ENCODE data around the gene GP1BB. TPM values are rescaled to one million over a fixed set of nuclear protein-coding genes. Genes with fewer than 3 reads are reported as not detected.

GP1BB gene
- total RNA-seq, 4 donors from 2014 or later, result 39.8 to 65.1 (median 51.0) TPM

- 70 to 71% methylated on average over 5 to 6 of the region's 6 CpGs for WGBS, 2 donors
- H3K4me3 ChIP-seq (ENCODE audit: low read depth, poor library complexity, severe bottlenecking), result no peak overlapping the region
- intact Hi-C loops (cut with DNase I; ENCODE audit: low total_unique reads), result no loop called here
- no peak for TF ChIP-seq POLR2A (IDR thresholded peaks at IDR 0.05)
- TF ChIP-seq, protein P1, sequence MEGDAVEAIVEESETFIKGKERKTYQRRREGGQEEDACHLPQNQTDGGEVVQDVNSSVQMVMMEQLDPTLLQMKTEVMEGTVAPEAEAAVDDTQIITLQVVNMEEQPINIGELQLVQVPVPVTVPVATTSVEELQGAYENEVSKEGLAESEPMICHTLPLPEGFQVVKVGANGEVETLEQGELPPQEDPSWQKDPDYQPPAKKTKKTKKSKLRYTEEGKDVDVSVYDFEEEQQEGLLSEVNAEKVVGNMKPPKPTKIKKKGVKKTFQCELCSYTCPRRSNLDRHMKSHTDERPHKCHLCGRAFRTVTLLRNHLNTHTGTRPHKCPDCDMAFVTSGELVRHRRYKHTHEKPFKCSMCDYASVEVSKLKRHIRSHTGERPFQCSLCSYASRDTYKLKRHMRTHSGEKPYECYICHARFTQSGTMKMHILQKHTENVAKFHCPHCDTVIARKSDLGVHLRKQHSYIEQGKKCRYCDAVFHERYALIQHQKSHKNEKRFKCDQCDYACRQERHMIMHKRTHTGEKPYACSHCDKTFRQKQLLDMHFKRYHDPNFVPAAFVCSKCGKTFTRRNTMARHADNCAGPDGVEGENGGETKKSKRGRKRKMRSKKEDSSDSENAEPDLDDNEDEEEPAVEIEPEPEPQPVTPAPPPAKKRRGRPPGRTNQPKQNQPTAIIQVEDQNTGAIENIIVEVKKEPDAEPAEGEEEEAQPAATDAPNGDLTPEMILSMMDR (IDR thresholded peaks at IDR 0.05), result no peak
- no peak for DNase-seq (ENCODE audit: low spot score in 2 of 2)
Observed at GRCh38 chr22:19728271-19728670, 4.9 kb downstream of the GP1BB start.

DNA sequence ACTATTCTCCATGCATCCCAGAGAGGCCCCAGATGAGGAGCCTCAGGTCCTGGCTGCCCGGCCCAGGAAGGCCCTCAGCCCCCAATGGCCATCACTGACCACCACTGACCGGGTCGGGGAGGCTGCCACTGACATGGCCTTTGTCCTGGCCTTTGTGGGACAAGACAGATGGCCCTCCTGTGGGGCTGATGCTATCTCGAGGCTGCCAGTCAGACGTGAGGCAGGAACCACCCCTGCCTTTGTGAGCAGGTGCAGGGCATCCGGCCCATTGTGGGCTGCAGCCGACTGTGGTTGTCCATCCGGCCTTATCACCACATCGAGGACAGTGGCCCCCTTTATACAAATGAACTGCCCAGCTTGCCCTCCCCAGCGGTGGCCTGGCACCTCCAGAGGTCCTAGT lies 5.5 kb downstream of the GP1BB start:
- TF ChIP-seq POLR2A (IDR thresholded peaks at IDR 0.05), result no peak
- TF ChIP-seq, protein P1 (IDR thresholded peaks at IDR 0.05), result no peak
- no peak for DNase-seq (ENCODE audit: low spot score in 2 of 2)
- H3K4me3 ChIP-seq (ENCODE audit: low read depth, poor library complexity, severe bottlenecking), result no peak overlapping the region
- WGBS, 2 donors, result 72 to 78% methylated on average over 4 to 10 of the region's 10 CpGs
- intact Hi-C loops (cut with DNase I; ENCODE audit: low total_unique reads), result no loop called here

DNA sequence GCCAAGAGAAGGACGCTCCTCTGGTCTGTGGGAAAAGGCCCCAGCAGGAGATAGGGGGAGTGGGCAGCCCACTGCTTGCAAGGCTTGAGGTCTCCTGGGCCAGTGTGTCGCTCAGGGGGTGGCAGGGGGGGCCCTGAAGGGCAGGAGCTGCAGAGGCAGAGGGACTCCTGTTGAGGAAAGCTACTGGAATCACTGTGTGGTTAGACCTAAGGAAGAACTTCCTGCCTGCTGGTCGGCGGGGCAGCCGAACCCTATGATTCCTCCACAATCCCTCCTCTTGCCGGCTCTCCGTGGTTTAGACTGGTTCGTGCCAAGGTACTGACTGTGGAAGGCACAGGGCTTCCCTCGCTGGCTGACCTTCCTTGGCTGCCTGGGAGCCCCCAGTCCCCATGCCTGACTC lies 6.2 kb downstream of the GP1BB start:
- TF ChIP-seq, protein P1 (IDR thresholded peaks at IDR 0.05), result no peak
- TF ChIP-seq POLR2A (IDR thresholded peaks at IDR 0.05), result no peak
- 84 to 85% methylated on average over 9 of the region's 9 CpGs for WGBS, 2 donors
- DNase-seq (ENCODE audit: low spot score in 2 of 2), result no peak
- H3K4me3 ChIP-seq (ENCODE audit: low read depth, poor library complexity, severe bottlenecking), result no peak overlapping the region
- intact Hi-C loops (cut with DNase I; ENCODE audit: low total_unique reads), result no loop called here

DNA sequence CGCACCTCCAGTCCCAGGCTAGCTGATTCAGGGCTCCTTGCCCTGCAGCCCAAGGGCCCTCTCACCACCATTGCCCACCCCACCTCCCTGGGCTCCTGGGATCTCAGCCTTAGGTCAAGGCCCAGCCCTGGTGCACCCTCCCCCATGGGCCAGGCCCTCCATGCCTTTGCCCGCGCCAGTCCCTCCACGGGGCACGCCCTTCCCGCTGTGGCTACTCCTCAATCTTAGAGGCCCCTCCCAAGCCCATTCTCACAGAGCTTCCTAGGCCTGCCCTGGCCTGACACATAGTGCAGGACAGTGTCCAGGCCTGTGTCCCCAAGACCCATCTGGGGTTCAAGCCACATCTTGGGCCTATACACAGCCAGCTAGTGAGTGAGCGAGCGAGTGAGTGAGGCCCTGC lies 6.9 kb downstream of the GP1BB start:
- H3K4me3 ChIP-seq (ENCODE audit: low read depth, poor library complexity, severe bottlenecking), result no peak overlapping the region
- TF ChIP-seq, protein P1 (IDR thresholded peaks at IDR 0.05), result no peak
- no peak for TF ChIP-seq POLR2A (IDR thresholded peaks at IDR 0.05)
- no peak for DNase-seq (ENCODE audit: low spot score in 2 of 2)
- intact Hi-C loops (cut with DNase I; ENCODE audit: low total_unique reads), result loop anchor here (5.0 kb wide), 1 partner anchor 187 kb away; no protein-coding TSS in a partner anchor
- 93 to 99% methylated on average over 8 of the region's 8 CpGs for WGBS, 2 donors

- TF ChIP-seq, protein P1 (IDR thresholded peaks at IDR 0.05), result peak in 2 of 3 donors; percentile 29 to 81
- TF ChIP-seq POLR2A (IDR thresholded peaks at IDR 0.05), result no peak
- H3K4me3 ChIP-seq (ENCODE audit: low read depth, poor library complexity, severe bottlenecking), result no peak overlapping the region
- peak; percentile 70 to 97 for DNase-seq (ENCODE audit: low spot score in 2 of 2)
- intact Hi-C loops (cut with DNase I; ENCODE audit: low total_unique reads), result loop anchor here (5.0 kb wide), 1 partner anchor 186 kb away; no protein-coding TSS in a partner anchor
- WGBS, 2 donors, result 2 to 4% methylated on average over 17 to 31 of the region's 48 CpGs
Observed at GRCh38 chr22:19730655-19731360, 7.5 kb downstream of the GP1BB start.

All from lower leg skin (tissue), 4 donors.